K562 (cell line): Measurements from ENCODE around the gene FYB1.

Experiments
- ARID2 ChIP-seq: fragments of 450-650 bp; IDR thresholded peaks from 2 replicates; pipeline ENCODE4 v1.6.1; 2017; ENCODE audit warnings: antibody characterized with exemption, mild to moderate bottlenecking
- BMI1 ChIP-seq: fragments of 150-350 bp; IDR thresholded peaks from 2 replicates; pipeline ENCODE4 v1.6.1; 2014; ENCODE audit warnings: low read length
- CBX3 ChIP-seq, 2 experiments: IDR thresholded peaks; 1 replicate in 1 of 2; 2 replicates in 1 of 2; pipeline ENCODE4 v1.6.1; 2012; ENCODE audit warnings: inconsistent platforms in 2 of 2, low read length in 2 of 2, borderline replicate concordance in 1 of 2, control low read depth in 1 of 2
- MAZ ChIP-seq, 2 experiments: fragments of 450-650 bp in 1 of 2; sonication (generic) in 1 of 2; formaldehyde crosslinking; IDR thresholded peaks in 1 of 2; conservative IDR thresholded peaks in 1 of 2; 2 replicates each; pipeline versions ENCODE4 v1.4.0 to v1.5.0; 2020; ENCODE audit warnings: mild to moderate bottlenecking in 1 of 2, missing genetic modification reagents in 1 of 2
- POLR2G ChIP-seq: fragments of 200-400 bp; formaldehyde crosslinking; IDR thresholded peaks from 2 replicates; pipeline ENCODE4 v1.6.1; 2017; ENCODE audit warnings: low read depth, mild to moderate bottlenecking, antibody characterized with exemption, low read length, moderate library complexity
- ZNF121 ChIP-seq: sonication (generic); formaldehyde crosslinking; conservative IDR thresholded peaks from 2 replicates; pipeline ENCODE4 v1.8.0; 2022; ENCODE audit warnings: missing genetic modification reagents
- ZNF184 ChIP-seq: sonication (generic); formaldehyde crosslinking; IDR thresholded peaks from 2 replicates; pipeline ENCODE4 v1.5.0; 2020; ENCODE audit warnings: missing genetic modification reagents
- ZNF668 ChIP-seq: fragments of 250-450 bp; sonication (Bioruptor Pico); IDR thresholded peaks from 2 replicates; pipeline ENCODE4 v1.8.0; 2022; ENCODE audit warnings: mild to moderate bottlenecking, inconsistent platforms
- TF ChIP-seq, protein P1 (sequence below): fragments of 250-450 bp; sonication (Bioruptor Pico); IDR thresholded peaks from 2 replicates; pipeline ENCODE4 v1.5.0; 2022; ENCODE audit warnings: mild to moderate bottlenecking
- TF ChIP-seq, protein P2 (sequence below), 2 experiments: fragments of 250-450 bp in 1 of 2; fragments of 450-650 bp in 1 of 2; sonication (Bioruptor Pico) in 1 of 2; IDR thresholded peaks; 2 replicates each; pipeline versions ENCODE4 v1.6.1 to v1.8.0; 2016 to 2021; ENCODE audit warnings: mild to moderate bottlenecking in 2 of 2, moderate library complexity in 2 of 2, missing compliant biosample characterization in 1 of 2, missing genetic modification characterization in 1 of 2
- TF ChIP-seq, protein P3 (sequence below): sonication (generic); formaldehyde crosslinking; IDR thresholded peaks from 2 replicates; pipeline ENCODE4 v1.9.0; 2022; ENCODE audit warnings: mild to moderate bottlenecking, missing genetic modification reagents
- TF ChIP-seq, protein P4 (sequence below): sonication (generic); formaldehyde crosslinking; IDR thresholded peaks from 2 replicates; pipeline ENCODE4 v1.9.0; 2022; ENCODE audit warnings: mild to moderate bottlenecking, missing genetic modification reagents

DNA sequence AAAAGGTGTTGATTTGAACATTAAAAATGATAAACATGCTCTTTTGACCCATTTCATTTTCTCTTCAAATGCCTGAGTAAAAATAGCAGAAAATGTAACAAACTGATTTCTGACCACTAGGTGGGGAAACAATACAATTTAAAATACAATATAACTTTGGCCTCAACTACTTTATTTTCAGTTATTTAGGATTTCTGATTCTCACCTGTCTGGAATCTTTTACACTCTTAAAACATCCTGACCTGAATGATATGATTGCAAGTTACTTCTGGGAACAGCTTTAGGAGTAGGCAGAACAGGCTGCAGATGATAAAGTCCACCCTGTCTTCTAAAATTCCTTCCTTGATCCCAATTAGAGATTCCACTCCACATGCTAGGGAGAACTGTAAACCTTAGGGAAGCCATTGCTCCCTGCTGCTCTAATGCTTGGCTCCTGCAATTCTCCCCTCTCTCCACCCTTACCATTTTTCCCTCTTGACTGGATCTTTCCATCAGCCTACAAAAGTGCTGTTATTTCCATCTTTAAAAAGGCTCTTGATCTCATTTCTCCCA is 70.3 kb downstream of the FYB1 start:
- TF ChIP-seq, protein P1, sequence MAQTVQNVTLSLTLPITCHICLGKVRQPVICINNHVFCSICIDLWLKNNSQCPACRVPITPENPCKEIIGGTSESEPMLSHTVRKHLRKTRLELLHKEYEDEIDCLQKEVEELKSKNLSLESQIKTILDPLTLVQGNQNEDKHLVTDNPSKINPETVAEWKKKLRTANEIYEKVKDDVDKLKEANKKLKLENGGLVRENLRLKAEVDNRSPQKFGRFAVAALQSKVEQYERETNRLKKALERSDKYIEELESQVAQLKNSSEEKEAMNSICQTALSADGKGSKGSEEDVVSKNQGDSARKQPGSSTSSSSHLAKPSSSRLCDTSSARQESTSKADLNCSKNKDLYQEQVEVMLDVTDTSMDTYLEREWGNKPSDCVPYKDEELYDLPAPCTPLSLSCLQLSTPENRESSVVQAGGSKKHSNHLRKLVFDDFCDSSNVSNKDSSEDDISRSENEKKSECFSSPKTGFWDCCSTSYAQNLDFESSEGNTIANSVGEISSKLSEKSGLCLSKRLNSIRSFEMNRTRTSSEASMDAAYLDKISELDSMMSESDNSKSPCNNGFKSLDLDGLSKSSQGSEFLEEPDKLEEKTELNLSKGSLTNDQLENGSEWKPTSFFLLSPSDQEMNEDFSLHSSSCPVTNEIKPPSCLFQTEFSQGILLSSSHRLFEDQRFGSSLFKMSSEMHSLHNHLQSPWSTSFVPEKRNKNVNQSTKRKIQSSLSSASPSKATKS (CRISPR knock-in tag), result no peak
- TF ChIP-seq ZNF121 (CRISPR knock-in tag) (no peak), ZNF184 (no peak), BMI1 (no peak), POLR2G (no peak), ZNF668 (CRISPR knock-in tag) (no peak), MAZ (CRISPR knock-in tag; conservative IDR thresholded peaks at IDR 0.05 in 1 of 2, IDR thresholded peaks at IDR 0.05 in 1 of 2) (no peak), ARID2 (peak; percentile 5; the same call in 1 of the 2 replicates), CBX3 (IDR thresholded peaks at IDR 0.05; ENCODE audit: borderline replicate concordance in 1 of 2, low read length in 2 of 2) (no peak)
- TF ChIP-seq, protein P2, sequence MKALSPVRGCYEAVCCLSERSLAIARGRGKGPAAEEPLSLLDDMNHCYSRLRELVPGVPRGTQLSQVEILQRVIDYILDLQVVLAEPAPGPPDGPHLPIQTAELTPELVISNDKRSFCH (CRISPR knock-in tag; IDR thresholded peaks at IDR 0.05), result no peak
- TF ChIP-seq, protein P2 (tag; IDR thresholded peaks at IDR 0.05), result peak; percentile 21; the same call in 1 of the 2 replicates
- TF ChIP-seq, protein P3, sequence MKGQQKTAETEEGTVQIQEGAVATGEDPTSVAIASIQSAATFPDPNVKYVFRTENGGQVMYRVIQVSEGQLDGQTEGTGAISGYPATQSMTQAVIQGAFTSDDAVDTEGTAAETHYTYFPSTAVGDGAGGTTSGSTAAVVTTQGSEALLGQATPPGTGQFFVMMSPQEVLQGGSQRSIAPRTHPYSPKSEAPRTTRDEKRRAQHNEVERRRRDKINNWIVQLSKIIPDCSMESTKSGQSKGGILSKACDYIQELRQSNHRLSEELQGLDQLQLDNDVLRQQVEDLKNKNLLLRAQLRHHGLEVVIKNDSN (CRISPR knock-in tag), result no peak
- TF ChIP-seq, protein P4, sequence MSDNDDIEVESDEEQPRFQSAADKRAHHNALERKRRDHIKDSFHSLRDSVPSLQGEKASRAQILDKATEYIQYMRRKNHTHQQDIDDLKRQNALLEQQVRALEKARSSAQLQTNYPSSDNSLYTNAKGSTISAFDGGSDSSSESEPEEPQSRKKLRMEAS (CRISPR knock-in tag), result no peak
